GM18519 (cell line): ENCODE measurements around the gene NDUFAF2.
"Not testable (repeated sequence)": the region's sequence is repeated elsewhere in the genome, so short reads cannot be mapped to it uniquely, and the experiment has no call there.

Experiments used
- ATAC-seq: cut with Tn5 transposase; IDR thresholded peaks from one replicate; pipeline ENCODE4 v1.9.1; 2021; ENCODE audit warnings: mild to moderate bottlenecking, moderate library complexity; ENCODE audit not compliant: unreplicated experiment, low FRiP score

Gene NDUFAF2

GRCh38 chr5:61031301-61031700, 86.3 kb downstream of the NDUFAF2 start:
- not testable (repeated sequence) for ATAC-seq

- ATAC-seq = no peak
These were observed 99.5 kb downstream of the NDUFAF2 start for GRCh38 chr5:61044545-61044944.

GRCh38 chr5:61047346-61047745, 102.3 kb downstream of the NDUFAF2 start:
- ATAC-seq = no peak

- no peak for ATAC-seq
These were observed 103.5 kb downstream of the NDUFAF2 start for GRCh38 chr5:61048534-61048933.

- ATAC-seq = no peak
These were observed 105.3 kb downstream of the NDUFAF2 start for GRCh38 chr5:61050292-61050691.

GRCh38 chr5:61051267-61051666, 106.3 kb downstream of the NDUFAF2 start:
- ATAC-seq = no peak

GRCh38 chr5:61052882-61053281, 107.9 kb downstream of the NDUFAF2 start:
- ATAC-seq = no peak

- no peak for ATAC-seq
These were observed 108.9 kb downstream of the NDUFAF2 start for GRCh38 chr5:61053937-61054336.

GRCh38 chr5:61055434-61056006, 110.5 kb downstream of the NDUFAF2 start:
- ATAC-seq = no peak

- ATAC-seq = no peak
These were observed 114.5 kb downstream of the NDUFAF2 start for GRCh38 chr5:61059499-61059898.

GRCh38 chr5:61069150-61069549, 124.1 kb downstream of the NDUFAF2 start:
- no peak for ATAC-seq

- ATAC-seq = no peak
These were observed 126.5 kb downstream of the NDUFAF2 start for GRCh38 chr5:61071526-61071925.

GRCh38 chr5:61076626-61077025, 131.6 kb downstream of the NDUFAF2 start:
- no peak for ATAC-seq

GRCh38 chr5:61081741-61082140, 136.7 kb downstream of the NDUFAF2 start:
- no peak for ATAC-seq

GRCh38 chr5:61082516-61083280, 137.7 kb downstream of the NDUFAF2 start:
- no peak for ATAC-seq

GRCh38 chr5:61084658-61085057, 139.7 kb downstream of the NDUFAF2 start:
- no peak for ATAC-seq

GRCh38 chr5:61085885-61086284, 140.9 kb downstream of the NDUFAF2 start:
- no peak for ATAC-seq

- no peak for ATAC-seq
These were observed 142.9 kb downstream of the NDUFAF2 start for GRCh38 chr5:61087921-61088320.

- ATAC-seq = no peak
These were observed 144.3 kb downstream of the NDUFAF2 start for GRCh38 chr5:61089351-61089750.

- ATAC-seq = not testable (repeated sequence)
These were observed 148.2 kb downstream of the NDUFAF2 start for GRCh38 chr5:61093046-61093771.

GRCh38 chr5:61097465-61097864, 152.5 kb downstream of the NDUFAF2 start:
- ATAC-seq = no peak
